GM18858 (cell line): ENCODE results near the gene PRKCZ.
A peak's percentile ranks its signal among the peaks of the same experiment; 100 is the strongest.

Source experiments
- ATAC-seq: cut with Tn5 transposase; IDR thresholded peaks from one replicate; pipeline ENCODE4 v1.9.1; 2021; ENCODE audit not compliant: unreplicated experiment

The PRKCZ gene

DNA sequence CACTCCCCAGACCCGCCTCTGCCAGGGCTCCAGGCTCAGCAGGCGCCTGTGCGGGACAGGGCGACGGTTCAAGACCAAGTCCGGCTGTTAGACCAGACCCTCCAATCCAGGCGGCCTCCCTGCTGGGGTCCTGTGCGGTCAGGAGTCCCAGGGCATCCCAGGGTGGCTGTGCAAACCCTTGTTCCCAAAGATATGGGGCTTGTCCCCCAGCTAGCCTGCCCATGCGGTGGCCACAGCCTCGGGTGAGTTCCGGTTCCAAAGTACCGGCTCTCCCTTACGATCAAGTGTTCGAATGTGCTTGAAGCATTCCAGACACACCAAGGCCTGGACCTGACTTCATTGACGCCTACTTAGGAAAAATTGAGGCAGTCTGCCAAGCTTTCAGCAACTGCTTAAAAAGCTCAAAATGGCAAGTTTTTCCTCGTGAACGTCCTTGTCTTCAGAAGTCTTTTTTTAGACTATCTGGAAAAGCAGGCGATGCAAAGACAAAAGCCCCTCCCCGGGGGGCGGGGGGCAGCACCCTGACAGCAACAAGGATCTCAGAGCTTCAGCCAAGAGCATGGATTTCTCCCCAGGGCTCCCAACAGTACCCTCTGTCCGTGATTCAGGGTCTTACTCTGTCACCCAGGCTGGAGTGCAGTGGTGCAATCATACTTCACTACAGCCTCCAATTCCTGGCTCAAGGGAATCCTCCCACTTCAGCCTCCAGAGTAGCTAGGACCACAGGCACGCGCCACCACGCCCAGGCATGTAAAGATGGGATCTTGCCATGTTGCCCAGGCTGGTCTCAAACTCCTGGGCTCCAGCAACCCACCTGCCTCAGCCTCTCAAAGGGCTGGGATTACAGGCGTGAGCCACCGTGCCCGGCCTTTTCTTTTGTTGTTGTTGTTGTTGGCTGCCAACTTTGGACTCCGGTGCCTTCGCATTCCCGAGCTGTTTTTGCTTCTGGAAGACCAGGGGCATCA, 142.1 kb downstream of the PRKCZ start:
- no peak for ATAC-seq

DNA sequence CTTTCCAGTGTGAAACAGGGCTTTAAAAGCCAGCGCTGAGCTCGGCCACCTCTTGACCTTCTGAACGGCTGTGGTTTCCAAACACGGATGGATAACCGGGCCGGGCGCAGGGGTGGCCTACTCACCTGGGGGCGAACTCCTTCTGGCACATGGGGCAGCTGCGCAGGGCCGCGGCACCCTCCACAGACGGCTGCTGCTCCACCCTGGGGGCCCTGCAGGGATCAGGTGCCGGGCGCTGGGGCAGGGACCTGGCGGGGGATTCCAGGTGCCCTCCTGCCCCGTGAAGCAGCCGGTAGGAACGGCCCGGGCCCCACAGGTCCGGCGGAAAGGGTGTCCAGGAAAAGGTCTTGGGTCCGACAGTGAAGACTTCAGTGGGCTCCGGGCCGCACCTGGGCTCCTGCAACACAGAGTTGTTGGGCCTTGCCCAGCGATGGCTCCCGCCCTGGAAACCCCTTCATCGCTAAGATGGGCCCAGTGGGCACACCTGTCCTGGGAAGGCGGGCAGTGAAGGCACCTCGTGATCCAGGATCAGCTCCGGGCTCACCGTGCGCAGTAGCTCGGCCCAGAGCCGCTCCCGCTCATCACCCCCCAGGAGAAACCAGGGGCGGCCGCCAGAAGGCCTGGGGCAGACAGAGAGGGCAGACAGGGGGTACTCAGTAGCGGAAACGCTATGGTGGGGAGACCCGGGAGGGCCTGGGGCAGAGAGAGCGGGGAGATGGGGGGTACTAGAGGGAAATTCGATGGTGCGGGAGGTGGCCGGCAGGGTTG, 143.5 kb downstream of the PRKCZ start:
- no peak for ATAC-seq

DNA sequence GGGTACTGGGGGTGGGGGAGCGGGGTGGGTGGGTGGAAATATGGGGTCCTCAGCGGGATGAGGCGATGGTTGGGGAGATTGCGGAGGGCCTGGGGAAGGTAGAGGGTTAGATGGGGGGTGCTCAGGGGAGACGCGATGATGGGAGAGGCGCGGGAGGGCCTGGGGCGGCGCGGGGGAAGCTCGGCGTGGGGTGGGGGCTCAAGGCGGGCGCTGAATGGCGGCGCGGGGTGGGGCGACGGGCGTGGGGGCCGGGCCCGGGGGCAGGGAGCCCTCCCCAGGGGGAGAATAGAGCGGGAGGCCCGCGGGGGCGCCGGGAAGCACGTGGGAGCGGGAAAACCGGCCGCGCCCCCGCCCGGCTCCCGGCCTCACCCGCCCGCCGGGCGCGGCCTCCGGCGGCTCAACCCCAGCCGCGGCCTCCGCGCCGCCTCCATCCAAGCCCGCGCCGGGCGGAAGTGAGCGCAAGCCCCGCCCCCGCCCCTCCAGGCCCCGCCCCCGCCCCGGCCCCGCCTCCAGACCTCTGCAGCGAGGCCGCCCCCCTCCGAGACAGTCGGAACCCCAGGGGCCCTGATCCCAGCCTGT, 144.2 kb downstream of the PRKCZ start, which contains the start of gene FAAP20:
FAAP20 (minus strand) TSS at position 454 of the 579 bp plus-strand sequence; CDS start at position 431, 23 bp downstream.
- ATAC-seq: peak; percentile 22

DNA sequence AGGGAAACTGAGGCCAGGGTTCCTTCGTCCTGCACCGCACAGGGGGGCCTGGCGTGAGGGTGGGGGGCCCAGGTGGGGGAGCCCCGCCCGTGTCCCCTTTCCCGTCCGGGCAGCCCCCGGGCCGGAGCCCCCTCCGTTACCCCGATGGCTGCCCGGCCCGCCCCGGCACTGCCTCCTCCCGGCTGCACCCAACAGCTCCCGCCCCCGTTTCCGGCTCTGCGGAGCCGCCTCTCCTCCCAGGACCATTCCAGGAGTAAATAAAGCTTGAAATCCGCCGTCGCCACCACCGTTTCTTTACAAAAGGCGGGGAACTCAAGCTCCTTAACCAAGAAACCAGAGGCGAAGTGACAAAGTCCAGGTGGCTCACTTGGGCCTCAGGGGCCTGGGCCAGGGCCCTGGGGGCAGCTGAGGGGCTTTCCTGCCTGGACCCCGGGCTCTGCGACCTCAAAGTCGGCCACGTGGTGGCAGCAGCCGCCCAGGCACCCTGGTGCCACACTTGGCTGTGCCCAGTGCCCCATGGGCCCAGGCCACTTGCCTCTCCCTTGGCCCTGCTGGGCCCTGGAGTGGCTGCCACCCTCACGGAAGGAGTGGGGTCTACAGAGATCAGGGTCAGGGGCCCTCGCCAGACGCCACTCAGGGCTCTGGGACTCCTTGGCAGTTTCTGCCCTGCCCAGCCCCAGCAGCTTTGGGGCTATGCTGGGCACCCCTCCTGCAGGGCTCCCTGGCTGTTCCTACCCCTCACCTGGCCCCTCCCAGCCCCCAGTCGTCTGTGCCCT, 144.9 kb downstream of the PRKCZ start:
- ATAC-seq: peak; percentile 58

DNA sequence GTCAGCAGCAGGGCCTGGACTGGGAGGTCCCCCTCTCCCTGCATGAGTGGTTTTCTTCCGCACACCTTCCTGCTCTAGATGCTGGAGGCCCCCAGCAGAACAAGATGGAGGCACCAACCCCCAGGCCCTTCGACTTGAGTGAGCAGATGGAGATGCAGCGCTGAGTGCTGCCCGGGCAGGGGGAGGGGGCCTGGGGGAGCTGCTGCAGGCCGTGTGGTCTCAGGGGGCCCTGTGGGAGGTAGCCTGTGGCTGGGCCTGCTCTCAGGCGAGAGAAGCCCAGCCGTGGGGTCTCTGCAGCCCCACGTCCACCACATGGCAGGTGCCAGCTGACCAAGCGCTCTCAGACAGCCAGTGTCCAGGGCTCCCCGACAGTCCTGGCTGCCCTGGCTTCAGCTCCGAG, 145.6 kb downstream of the PRKCZ start:
- no peak for ATAC-seq

DNA sequence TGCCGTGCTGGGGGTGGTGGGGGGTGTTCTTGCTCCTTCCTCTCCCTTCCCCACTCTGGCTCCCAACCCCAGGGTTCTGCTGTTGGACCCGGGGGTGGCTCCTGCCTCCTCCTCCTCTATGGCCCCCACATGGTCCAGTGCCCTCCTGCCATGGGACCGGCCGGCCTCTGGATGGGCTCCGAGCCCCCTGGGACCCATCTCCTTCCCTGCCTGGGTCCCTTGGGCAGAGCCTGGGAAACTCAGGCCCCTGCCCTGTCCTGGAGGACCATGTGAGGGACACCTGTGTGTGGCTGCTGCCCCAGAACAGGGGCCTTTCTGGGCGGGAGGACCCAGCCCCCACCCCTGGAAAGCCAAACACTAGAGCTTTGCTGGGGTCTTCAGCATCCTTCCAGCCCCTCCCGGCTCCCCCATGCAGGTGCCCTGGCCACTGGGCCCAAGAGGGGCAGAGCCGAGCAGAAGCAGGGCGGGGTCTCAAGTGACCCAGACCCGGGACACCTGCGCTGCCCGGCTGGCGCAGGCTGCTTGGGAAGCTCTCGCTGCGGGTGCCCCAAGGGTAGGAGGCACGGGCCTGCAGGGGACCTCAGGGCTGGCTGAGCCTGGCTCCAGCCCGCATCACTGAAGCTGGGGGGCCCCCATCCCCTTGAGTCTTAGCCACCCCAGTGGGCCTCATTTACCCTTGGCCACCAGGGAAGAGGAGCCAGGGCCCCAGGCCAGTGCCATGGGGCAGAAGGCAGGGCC, 146.9 kb downstream of the PRKCZ start:
- no peak for ATAC-seq

DNA sequence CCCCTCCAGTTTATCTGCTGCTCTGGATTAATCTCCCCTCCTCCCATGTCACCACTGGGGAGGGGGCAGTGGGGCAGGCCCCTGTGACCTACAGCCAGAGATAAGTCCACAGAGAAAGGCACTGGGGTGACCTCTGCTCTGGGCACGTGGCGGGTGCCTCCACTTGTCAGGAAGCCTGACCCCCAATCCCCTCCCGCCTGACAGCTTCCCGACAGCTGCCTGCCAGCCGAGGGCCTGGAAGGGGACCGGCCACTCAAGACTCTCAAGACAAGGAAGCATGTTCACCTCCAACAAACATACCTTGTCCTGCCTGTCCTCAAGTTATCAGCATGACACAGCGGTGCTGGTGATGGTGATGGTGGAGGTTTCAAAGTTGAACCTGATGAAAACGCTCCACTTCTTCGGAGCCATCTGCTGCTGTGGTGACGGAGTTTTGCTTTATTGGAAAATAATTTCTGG, 147.5 kb downstream of the PRKCZ start:
- no peak for ATAC-seq

DNA sequence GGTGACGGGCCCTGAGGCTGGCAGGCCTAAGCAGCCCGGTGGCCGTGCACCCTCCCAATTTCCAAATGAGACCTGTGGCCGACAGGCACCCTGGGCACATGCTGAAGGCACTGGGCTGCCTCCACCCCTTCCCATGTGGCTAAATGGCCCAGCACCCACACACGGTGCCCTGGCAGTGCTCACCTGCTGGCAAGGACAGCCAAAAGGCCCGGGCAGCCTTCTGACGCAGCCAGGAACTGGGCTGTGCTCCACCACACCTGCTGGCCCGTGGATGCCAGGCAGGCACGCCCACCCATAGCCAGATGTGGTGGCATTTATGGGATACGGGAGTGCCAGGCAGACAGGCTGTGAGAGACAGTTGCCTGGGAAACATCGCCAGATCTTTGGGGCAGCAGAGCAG, 148.4 kb downstream of the PRKCZ start:
- ATAC-seq: no peak

DNA sequence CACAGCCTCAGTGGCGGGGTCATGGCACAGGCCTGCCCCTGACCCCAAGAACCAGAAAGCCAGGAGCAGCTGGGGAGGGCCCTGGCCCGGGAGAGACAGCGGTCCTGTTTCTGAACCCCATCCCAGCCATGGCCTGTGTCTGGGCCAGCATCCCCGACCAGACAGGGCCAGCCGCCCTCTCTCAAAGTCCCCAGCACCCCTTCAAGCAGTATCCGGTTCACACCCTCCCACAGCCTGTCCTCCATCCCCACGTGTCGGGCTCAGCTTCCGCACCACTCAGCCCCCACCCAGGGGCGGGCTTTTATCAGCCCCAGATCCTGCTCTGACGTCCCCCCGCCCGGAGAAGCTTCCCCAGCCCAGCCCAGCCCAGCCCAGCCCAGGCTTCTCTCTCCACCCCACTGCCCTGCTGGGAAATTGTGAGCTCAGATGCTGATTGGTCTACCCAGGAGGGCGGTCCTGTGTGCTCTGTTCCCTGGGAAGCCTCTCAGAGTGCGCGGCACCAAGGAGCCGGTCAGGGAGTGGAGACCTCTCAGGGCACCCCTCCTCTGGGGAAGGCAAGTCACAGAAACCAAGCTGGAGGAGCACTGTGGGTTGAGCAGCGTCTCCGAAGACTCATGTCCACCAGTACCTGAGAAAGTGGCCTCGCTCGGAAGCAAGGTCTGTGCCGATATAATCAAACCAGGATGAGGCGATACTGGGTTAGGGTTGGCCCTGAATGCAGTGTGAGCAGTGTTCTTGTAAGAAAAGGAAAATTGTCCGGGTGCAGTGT, 149.0 kb downstream of the PRKCZ start:
- no peak for ATAC-seq

DNA sequence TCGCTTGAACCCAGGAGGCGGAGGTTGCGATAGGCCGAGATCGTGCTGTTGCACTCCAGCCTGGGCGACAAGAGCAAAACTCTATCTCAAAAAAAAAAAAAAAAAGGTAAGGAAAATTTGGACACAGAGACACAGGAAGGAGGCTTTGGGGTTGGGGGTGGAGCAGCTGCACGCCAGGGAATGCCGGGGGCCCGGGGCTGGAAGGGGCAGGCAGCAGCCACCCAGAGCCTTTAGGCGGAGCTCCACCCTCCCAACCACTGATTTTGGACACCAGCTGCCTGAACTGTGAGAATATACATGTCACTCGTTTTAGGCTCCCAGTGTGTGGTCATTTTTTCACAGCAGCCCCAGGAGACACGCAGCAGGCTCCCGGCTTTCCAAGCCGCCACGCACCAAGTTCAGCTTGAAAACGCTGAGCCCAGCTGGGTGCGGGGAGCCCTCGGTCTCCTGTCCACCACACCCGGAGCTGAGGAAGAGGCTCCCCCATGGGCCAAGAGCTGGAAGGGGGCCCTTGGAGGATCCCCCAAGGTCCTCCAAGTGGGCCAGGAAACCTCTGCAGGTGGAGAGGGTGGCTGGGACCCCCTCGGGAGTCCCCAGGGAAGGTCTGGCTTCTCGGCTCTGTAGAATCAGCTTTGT, 150.2 kb downstream of the PRKCZ start:
- ATAC-seq: no peak

DNA sequence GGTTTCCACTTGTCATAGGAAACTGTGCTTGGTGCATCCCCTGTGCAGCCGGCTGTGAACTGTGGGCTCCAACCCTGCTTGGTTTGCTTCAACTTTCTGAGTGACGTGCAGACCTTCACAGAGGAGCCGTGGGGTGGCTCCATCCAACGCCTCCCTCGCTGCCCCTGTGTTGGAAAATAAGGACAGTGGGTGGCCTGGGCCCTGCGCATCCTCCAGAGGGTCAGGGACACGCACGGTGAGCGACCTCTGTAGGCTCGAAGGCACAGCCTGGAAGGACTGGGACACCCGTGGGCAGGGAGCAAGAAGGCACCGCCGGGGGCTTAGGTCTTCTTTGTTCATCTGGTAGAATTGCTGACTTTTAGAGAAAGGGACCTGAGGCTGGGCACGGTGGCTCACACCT, 150.9 kb downstream of the PRKCZ start:
- ATAC-seq: no peak

DNA sequence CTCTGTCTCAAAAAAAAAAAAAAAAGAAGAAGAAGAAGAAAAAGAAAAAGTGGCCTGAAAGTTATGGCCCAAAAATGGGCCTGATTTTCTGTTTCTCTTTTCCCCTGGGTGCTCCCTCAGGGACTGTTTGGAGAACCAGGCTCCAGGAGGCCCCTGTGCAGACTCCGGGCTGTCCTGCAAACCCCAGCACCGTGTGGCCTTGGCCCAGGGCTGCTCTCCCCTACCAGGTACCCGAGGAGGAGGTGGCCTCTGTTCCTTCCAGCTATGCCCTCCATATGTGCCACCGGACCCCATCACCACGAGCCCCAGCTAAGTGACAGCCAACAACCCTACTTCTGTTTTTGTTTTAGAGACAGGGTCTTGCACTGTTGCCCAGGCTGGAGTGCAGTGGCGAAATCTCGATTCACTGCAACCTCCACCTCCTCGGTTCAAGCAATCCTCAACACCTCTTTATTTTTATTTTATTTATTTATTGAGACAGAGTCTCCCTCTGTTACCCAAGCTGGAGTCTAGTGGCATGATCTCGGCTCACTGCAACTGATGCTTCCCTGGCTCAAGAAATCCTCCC, 151.9 kb downstream of the PRKCZ start:
- no peak for ATAC-seq

DNA sequence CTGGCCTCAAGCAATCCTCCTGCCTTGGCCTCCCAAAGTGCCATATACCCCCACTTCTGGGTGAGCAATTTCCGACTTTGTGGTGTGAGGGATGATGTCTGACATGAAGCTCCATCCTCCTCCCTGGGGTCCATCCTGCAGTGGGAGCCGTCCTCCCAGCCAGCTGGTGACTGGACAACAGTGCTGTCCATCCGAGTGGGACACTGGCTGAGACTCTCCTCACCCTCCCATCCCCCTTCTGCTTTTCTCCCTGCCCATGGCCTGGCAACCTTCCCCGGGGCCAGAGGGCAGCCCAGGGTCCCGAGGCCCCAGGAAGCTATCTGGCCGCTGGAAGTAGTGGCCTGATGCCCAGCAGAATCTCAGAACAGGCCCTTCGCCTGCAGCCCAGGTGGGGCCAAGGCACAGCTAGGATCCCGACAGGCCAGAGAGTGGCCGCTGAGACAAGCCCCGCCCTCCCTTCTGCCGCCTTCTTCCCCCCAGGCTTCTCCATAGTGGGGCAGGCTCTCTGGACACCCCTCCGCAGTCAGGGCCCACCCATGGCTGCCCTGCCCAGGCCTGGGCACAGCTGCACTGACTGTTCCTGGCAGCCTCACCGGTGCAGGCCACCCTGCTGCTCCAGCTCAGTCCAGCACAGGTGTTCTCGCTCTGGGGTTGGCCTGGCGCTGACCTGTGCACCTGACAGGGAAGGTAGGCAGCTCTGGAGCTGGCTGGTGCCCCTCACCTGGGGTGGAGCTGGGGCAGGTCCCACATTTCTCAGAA, 152.8 kb downstream of the PRKCZ start:
- ATAC-seq: no peak

DNA sequence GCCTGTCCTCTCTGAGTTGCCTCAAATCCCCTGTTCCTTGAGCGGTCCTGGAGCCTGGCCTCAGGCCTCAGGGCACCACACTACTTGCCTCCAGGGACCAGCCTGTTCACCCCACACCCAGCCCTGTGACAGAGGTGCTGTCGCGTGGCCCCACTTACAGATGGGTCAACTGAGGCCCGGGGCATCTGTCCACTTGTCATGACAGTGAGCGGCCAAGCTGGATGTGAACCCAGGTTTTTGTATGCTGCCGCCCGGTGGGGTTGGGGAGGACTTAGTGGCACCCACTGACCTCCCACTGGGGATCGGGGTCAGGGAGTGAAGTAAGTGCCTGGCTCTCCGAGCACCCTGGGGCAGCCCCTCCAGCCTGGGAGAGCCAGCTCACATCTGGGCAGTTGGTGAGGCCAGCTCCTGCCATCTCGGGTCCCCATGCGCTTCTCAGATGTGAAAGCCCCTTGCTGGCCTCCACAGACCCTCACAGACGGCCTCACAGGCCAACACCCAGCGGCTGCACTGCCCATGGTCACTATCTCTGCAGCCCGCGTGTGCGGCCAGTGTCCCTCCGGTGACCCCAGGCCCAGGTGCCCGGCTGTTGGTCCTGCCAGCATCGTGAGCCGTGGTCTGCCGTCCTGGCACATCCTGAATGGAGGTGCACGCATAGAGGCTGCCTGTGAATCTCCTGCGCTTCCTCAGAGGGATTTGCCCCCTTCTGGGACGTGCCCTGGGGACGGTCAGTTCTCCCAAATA, 153.6 kb downstream of the PRKCZ start:
- ATAC-seq: no peak

DNA sequence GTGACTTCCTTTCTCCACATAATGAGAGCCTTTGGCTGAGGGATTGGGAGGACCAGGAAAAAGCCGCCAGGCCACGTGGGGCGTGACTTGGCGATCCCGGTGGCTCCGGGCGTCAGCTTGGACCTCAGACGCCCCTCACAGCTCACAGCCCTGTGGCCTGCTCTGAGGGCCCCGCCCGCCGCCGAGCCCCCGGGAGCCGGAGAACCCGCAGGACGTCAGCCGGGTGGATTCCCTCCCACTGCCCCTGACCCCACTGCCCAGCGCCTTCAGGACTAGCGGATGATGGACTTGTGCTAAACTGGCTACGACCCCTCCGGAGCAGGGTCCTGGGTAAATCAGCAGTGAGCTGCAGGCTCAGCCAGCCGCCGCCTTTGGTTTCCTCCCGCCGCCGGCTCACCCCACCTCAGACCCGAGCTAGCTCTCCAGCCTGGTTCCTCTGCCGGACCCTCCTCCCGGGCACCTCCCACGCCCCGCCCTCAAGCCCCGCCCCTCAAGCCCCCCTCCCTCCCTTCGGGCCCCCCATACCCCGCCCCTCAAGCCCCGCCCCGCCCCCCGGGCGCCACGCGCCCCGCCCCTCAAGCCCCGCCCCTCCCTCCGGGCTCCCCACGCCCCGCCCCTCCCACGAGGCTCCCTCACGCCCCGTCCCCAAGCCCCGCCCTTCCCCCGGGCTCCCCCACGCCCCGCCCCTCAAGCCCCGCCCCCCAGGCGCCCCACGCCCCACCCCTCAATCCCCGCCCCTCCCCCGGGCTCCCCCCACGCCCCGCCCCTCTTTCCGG, 154.4 kb downstream of the PRKCZ start:
- ATAC-seq: no peak
